VCaP (cell line): ENCODE results near the gene SMAD6.
"Not testable (repeated sequence)": the region's sequence is repeated elsewhere in the genome, so short reads cannot be mapped to it uniquely, and the experiment has no call there.

Source experiments
- H3K27ac ChIP-seq: fragments of 450-650 bp; 2 replicates; pipeline ENCODE4 v1.5.1; 2017
- TF ChIP-seq, protein P1 (sequence below): fragments of 450-650 bp; conservative IDR thresholded peaks from 2 replicates; pipeline ENCODE4 v1.5.1; 2017; ENCODE audit warnings: mild to moderate bottlenecking, moderate library complexity

The SMAD6 gene

DNA sequence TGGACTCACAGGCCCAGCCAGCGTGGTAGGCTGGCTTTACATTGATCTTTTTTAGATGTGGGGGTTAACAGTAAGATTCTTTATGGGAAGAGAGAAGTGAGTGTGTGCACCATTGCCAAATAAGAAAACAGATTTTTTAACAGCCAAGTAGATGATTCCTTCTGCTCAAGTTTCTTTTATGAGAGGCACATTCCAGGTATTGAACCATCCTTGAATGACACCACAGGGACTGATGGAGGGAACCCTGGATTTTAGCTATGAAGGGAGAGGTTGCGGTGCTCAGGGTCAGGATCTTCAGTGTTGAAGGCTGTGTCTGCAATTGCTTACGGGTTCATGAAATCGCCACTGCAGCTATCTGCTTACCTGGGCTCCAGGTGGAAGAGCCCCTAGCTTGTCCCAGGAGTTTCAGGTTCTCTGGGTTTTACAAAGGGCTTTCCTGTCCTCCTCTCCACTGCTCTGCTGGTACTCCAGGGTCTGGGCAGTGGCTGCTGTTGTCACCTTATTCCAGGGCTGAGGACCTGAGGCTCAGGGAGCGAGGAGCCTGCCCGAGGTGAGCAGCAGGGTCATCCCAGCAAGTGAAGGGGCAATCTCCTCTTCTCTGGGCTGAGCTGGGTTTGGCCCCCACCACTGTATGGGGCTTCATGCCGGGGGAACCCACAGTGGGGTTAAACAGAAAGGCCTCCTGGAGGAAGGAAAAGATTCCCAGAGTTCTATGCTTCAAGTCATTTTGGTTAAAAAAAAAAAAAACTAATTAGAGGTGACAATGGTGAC is 53.4 kb downstream of the SMAD6 start:
- H3K27ac ChIP-seq: no peak overlapping the region
- TF ChIP-seq, protein P1, sequence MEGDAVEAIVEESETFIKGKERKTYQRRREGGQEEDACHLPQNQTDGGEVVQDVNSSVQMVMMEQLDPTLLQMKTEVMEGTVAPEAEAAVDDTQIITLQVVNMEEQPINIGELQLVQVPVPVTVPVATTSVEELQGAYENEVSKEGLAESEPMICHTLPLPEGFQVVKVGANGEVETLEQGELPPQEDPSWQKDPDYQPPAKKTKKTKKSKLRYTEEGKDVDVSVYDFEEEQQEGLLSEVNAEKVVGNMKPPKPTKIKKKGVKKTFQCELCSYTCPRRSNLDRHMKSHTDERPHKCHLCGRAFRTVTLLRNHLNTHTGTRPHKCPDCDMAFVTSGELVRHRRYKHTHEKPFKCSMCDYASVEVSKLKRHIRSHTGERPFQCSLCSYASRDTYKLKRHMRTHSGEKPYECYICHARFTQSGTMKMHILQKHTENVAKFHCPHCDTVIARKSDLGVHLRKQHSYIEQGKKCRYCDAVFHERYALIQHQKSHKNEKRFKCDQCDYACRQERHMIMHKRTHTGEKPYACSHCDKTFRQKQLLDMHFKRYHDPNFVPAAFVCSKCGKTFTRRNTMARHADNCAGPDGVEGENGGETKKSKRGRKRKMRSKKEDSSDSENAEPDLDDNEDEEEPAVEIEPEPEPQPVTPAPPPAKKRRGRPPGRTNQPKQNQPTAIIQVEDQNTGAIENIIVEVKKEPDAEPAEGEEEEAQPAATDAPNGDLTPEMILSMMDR: no peak

DNA sequence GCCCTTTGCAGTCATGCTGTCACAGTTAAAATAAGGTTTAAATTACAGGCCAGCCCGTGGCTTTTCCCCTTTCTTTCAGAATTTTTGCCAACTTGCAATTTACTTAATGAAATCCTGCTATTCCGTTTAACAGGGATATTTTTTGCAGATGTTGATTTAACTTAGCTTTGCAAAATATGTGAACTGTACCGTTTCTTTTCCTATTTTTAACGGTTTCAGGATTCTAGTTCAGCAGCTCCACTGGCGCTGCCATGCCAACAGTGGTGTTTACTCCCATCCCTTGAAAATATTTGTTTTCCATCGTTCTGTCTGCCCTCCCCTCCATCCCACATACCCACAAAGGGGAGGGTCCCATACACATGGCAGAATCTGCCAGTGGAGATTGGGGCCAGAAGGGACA is 54.3 kb downstream of the SMAD6 start:
- TF ChIP-seq, protein P1: no peak
- no peak overlapping the region for H3K27ac ChIP-seq

DNA sequence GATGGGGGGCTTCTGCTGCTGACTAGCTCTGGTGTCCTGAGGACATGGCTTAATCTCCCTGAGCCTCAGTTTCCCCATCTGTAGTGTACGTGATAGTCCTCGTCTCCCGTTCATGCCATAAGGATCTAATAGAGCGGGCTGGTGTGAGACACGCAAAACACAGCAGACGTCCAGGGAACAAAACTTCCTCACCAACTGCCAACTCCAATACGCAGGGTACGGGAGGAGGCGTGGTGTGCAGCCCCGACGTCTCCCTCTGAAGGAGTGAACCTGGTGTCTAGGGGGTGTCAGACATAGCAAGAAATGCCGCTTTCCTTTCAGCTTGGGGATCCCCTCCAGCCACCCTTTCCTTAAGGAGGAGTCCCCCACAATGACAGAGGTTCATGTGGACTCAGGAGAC is 55.0 kb downstream of the SMAD6 start:
- H3K27ac ChIP-seq: no peak overlapping the region

DNA sequence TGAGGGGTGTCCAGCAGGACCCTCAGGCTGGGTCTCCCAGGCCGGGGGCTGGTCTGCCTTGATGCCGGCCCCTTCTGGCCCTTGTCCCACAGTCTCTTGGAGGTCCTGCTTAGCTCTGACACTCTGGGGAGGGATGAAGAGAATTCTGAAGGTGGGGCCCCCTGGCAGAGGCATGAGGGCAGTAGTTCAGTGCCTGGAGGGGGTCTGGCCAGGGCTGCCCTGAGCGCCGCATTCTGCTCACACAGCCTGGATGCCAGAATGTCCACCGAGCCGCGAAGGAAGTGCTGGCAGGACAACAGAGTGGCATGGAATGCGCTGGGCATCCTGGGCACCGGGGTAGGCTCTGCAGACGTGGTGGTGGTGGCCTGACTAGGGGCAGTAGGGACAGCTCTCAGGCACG is 55.5 kb downstream of the SMAD6 start:
- H3K27ac ChIP-seq: no peak overlapping the region
- TF ChIP-seq, protein P1: no peak

More for the DNA sequence above, 55.0 kb downstream of the SMAD6 start:
- TF ChIP-seq, protein P1: no peak

DNA sequence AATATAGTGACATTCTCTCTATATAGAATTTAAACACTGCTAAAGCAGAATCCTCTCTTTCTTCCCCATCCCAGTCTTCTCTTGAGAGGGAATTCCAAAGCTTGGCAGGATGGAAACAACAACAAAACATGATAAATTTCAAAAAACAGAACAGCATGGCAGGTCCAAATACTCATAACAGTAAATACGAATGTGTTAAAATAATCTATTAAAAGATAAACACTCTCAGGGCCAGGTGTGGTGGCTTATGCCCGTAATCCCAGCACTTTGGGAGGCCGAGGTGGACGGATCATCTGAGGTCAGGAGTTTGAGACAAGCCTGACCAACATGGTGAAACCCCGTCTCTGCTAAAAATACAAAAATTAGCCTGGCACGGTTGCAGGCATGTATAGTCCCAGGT is 56.2 kb downstream of the SMAD6 start:
- H3K27ac ChIP-seq: not testable (repeated sequence)

DNA sequence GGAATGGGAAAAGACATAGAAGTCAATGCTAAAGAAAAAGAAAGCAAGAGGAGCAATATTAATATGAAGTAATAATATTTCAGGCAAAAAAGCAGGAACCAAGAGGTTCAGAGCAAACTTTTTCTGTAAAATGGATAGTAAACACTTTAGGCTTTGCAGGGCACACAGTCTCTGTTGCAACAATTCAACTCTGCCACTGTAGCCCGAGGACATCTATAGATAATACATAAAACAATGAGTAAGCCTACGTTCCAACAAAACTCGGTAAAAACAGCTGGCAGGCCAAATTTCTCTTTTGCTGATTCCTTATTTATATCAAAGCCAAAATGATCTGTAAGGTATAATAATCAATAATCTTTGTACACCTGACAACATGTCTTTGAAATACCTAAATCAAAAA is 56.8 kb downstream of the SMAD6 start:
- H3K27ac ChIP-seq: no peak overlapping the region
- TF ChIP-seq, protein P1: no peak

DNA sequence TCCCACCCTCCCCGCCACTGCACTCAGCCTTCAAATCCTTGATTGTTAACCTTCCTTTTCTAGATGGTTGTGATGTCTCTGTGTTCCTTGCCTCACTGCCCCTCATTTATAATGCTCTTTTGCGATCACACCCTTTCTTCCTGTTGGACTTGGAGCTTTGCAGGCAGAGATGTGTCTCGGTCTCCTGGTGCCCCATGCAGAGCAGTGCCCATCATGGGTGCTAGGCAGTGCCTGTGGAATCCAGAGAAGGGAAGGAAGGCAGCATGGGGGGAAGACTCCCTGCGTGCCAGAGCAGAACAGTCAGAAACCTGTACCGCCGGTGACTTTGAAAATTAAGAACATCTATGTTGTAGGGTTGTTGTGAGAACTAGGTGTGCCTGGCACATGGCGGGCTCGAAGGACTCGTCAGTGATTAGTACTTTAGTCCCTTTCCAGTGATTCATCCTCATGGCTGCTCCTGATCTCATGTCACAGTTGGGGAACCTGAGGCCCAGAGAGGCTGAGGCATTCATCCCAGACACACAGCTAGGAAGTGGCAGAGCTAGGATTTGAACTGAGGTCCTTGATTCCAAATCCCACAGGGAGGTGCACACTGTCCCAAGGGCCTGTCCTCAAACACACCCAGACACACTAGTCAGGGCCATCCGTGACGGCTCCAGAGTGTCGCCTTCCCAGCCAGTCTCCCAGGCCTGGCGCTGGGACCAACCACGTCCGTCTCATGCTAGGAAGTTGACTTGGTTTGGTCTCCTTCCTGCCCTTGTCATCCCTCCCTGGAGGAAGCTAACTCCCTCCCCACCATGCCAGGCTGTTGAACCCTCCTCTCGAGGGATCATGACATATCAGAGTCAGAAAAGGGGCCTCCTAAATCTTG is 58.3 kb downstream of the SMAD6 start:
- H3K27ac ChIP-seq: no peak overlapping the region
- TF ChIP-seq, protein P1: no peak
